OCI-LY3 (cell line): ENCODE results near the gene TPCN2.

Experiments
- H2AFZ ChIP-seq: fragments of 200-600, 300-600 bp; shearing (Covaris generic); 2 replicates; pipeline ENCODE4 v1.6.0; 2014; ENCODE audit warnings: antibody characterized with exemption, low read depth, low read length
- H3K27ac ChIP-seq: fragments of 200-600, 300-600 bp; sonication (generic); 2 replicates; pipeline ENCODE4 v1.5.1; 2014; ENCODE audit warnings: mild to moderate bottlenecking, low read length, moderate library complexity, mixed read lengths
- H3K27me3 ChIP-seq: fragments of 200-600, 300-600 bp; sonication (generic); 2 replicates; pipeline ENCODE4 v1.6.1; 2014; ENCODE audit warnings: low read depth, low read length, mixed read lengths
- H3K36me3 ChIP-seq: fragments of 200-600, 300-600 bp; sonication (generic); replicated peaks from 2 replicates; pipeline ENCODE3; 2014; ENCODE audit warnings: low read depth, low read length, mixed read lengths
- H3K4me1 ChIP-seq: fragments of 300-600, 200-600 bp; sonication (generic); 2 replicates; pipeline ENCODE4 v1.6.1; 2014; ENCODE audit warnings: low read length, mixed read lengths
- H3K4me2 ChIP-seq: fragments of 200-600, 300-600 bp; sonication (generic); 2 replicates; pipeline ENCODE4 v1.6.1; 2014; ENCODE audit warnings: low read length, mixed read lengths
- H3K4me3 ChIP-seq: fragments of 300-600, 200-600 bp; sonication (generic); 2 replicates; pipeline ENCODE4 v1.5.1; 2014; ENCODE audit warnings: antibody characterized with exemption, mild to moderate bottlenecking, low read length, moderate library complexity
- H3K79me2 ChIP-seq: fragments of 300-600, 200-600 bp; shearing (Covaris generic); 2 replicates; pipeline ENCODE4 v1.6.1; 2014; ENCODE audit warnings: mild to moderate bottlenecking, low read length, mixed read lengths
- H3K9ac ChIP-seq: fragments of 300-600, 200-600 bp; shearing (Covaris generic); 2 replicates; pipeline ENCODE4 v1.6.0; 2014; ENCODE audit warnings: mild to moderate bottlenecking, low read length, moderate library complexity
- H3K9me3 ChIP-seq: fragments of 200-600, 300-600 bp; shearing (Covaris generic); 2 replicates; pipeline ENCODE4 v1.6.1; 2014; ENCODE audit warnings: low read length, mixed read lengths; ENCODE audit not compliant: insufficient read depth
- H4K20me1 ChIP-seq: fragments of 200-600, 300-600 bp; sonication (generic); 2 replicates; pipeline ENCODE4 v1.6.1; 2016; ENCODE audit warnings: low read length, mixed read lengths; ENCODE audit not compliant: insufficient read depth
- EZH2phosphoT487 ChIP-seq: fragments of 200-600 bp; shearing (Covaris generic); IDR thresholded peaks from 2 replicates; pipeline ENCODE4 v1.6.1; 2018; ENCODE audit warnings: antibody characterized with exemption, mixed run types, low read depth
- TF ChIP-seq, protein P1 (sequence below): fragments of 200-600, 300-600 bp; sonication (generic); IDR thresholded peaks from 2 replicates; pipeline ENCODE4 v1.5.1; 2014; ENCODE audit warnings: antibody characterized with exemption, low read length, low read depth

Gene TPCN2

DNA sequence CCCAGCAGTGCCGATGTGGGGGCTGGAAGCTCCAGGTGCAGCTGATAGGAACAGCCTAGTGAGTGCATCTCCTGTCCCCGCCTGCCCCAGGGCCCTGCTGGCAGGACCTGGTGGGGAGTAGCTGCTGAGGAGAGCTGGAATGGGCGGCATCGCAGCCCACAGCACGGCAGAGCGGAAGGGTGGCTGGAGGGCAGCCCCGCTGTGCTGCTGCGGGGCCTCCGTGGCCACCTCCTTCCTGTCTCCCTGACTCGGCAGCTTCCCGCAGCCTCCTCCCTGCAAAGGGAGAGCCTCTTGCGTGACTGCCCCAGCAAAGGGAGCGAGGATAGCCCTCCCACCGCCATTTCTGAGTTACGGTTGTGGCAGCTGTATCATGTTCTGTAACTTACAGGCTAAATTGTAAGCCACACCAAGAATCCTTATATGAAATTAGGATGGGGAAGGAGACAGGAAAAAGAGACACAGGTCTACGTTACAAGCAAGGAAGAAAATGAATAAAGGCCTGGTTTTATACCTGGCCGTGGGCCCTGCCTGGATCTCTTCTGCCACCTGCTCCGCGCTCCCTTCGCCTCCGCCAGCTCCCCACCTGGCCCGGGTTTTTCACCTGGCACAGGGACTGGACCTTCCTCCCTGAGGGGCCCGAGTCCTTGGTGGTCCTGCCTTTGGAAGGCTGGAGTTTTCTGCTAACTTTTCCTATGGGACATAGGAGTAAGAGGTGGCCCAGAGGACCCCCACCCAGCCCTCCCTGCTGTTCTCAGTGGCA, 10.0 kb downstream of the TPCN2 start:
- peaks cover 25% of the 10 kb centered on the region for H3K4me1 ChIP-seq
- TF ChIP-seq, protein P1, sequence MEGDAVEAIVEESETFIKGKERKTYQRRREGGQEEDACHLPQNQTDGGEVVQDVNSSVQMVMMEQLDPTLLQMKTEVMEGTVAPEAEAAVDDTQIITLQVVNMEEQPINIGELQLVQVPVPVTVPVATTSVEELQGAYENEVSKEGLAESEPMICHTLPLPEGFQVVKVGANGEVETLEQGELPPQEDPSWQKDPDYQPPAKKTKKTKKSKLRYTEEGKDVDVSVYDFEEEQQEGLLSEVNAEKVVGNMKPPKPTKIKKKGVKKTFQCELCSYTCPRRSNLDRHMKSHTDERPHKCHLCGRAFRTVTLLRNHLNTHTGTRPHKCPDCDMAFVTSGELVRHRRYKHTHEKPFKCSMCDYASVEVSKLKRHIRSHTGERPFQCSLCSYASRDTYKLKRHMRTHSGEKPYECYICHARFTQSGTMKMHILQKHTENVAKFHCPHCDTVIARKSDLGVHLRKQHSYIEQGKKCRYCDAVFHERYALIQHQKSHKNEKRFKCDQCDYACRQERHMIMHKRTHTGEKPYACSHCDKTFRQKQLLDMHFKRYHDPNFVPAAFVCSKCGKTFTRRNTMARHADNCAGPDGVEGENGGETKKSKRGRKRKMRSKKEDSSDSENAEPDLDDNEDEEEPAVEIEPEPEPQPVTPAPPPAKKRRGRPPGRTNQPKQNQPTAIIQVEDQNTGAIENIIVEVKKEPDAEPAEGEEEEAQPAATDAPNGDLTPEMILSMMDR, result no peak
- TF ChIP-seq EZH2phosphoT487, result no peak
- no peak overlapping the region for H2AFZ ChIP-seq
- H3K9ac ChIP-seq, result no peak overlapping the region
- H3K27ac ChIP-seq, result no peak overlapping the region
- H3K4me3 ChIP-seq, result no peak overlapping the region
- H3K79me2 ChIP-seq, result peaks cover 20% of the 10 kb centered on the region
- H3K9me3 ChIP-seq, result no peaks in the 10 kb centered on the region
- peaks cover 36% of the 10 kb centered on the region; the same call in 1 of the 2 replicates for H4K20me1 ChIP-seq
- peaks cover 29% of the 10 kb centered on the region for H3K36me3 ChIP-seq
- H3K4me2 ChIP-seq, result no peak overlapping the region
- no peaks in the 10 kb centered on the region for H3K27me3 ChIP-seq

DNA sequence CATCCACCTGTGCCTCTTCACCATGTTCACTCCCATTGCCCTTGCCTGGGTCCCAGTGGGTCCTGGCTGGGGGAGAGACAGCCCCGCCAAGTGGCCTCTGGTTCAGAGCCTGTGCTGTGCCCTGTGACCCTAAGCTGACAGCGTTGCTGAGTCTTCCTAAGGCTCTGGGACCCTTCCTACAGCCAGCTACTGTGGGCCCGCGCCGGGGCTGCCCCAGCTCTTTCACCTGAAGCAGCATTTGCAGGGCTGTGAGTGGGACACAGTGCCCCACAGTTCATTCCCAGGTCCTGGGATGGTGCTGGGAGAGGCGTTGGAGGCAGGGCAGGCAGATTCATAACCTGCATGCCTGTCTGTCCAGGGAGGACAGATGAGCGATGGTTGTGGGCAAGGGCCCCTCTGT, 10.7 kb downstream of the TPCN2 start:
- TF ChIP-seq, protein P1, result no peak
- no peak for TF ChIP-seq EZH2phosphoT487
- no peak overlapping the region for H3K27ac ChIP-seq
- no peak overlapping the region for H3K4me3 ChIP-seq
- peaks cover 25% of the 10 kb centered on the region for H3K4me1 ChIP-seq
- peaks cover 16% of the 10 kb centered on the region for H3K79me2 ChIP-seq
- no peaks in the 10 kb centered on the region for H3K9me3 ChIP-seq
- H3K9ac ChIP-seq, result no peak overlapping the region
- H4K20me1 ChIP-seq, result peaks cover 35% of the 10 kb centered on the region; the same call in 1 of the 2 replicates
- H2AFZ ChIP-seq, result no peak overlapping the region
- H3K36me3 ChIP-seq, result peaks cover 24% of the 10 kb centered on the region
- H3K27me3 ChIP-seq, result no peaks in the 10 kb centered on the region
- no peak overlapping the region for H3K4me2 ChIP-seq

DNA sequence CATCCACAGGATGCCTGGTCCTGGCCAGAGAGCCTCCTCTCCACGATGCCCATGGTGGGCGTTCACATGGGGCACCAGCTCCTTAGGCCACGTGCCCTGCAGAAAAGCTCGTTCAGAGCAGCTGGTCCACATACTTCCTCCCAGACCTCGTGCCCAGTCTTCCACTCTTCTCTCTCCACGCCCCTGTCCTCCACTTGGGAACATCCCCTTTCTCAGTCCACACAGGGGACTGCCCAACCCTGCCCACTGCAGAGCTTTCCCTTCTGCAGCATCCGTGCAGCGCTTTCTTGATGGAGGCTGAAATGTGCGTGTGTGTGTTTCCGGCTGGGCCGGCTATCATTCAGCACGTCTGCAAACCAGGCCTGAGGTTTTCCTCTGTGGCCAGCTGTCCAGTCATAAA, 11.3 kb downstream of the TPCN2 start:
- Histone ChIP-seq H3K9me3 (no peaks in the 10 kb centered on the region), H4K20me1 (peaks cover 38% of the 10 kb centered on the region), H3K79me2 (peaks cover 11% of the 10 kb centered on the region), H3K36me3 (peaks cover 19% of the 10 kb centered on the region), H3K4me2 (no peak overlapping the region), H3K9ac (no peak overlapping the region), H3K4me3 (no peak overlapping the region), H3K4me1 (peaks cover 22% of the 10 kb centered on the region), H3K27me3 (no peaks in the 10 kb centered on the region), H2AFZ (no peak overlapping the region), H3K27ac (no peak overlapping the region)
- no peak for TF ChIP-seq EZH2phosphoT487
- TF ChIP-seq, protein P1, result no peak

DNA sequence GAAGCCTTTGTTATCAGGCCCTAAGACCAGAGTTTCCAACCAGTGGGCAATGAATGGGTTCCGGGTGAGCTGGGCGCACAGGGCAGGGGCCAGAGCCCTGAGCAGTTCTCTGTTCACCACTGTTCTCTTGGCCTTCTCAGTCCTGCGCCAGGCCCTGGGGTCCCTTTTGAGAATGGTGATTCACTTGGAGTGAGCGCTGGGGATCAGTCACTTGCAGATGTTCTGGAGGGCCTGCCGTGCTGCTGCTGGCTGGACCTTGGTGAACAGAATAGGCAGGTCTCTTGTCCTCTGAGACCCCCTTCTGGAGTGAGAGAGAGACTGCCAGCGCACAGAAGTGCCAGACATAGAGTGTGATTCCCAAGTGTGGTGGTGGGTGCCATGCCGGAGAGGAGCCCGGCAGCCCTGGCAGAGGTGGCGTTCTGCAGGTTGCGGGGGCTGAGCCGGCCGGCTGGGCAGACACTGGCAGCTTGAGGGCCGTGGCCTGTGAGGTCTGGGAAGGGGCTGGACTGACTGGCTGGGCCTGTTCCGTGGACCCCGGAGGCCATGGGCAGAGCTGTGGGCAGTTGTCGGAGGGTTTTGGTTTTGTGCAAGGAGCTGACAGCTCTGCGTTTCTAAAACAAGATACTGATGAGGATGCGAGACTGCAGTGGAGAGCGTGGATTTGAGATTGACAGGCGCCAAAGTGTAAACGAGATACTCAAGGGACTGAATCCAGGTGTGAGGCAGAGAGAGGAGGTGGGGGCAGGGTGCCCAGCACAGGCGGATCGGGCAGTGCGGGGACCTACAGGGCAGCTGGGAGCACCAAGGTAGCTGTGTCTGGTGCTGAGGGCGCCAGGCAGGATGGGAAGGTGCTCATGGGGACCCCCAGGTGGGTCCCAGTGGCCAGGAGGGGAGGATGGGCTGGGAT, 12.3 kb downstream of the TPCN2 start:
- H3K4me3 ChIP-seq, result no peak overlapping the region
- H3K27me3 ChIP-seq, result no peaks in the 10 kb centered on the region
- TF ChIP-seq EZH2phosphoT487, result no peak
- H3K4me1 ChIP-seq, result peaks cover 11% of the 10 kb centered on the region
- peaks cover 15% of the 10 kb centered on the region for H3K36me3 ChIP-seq
- no peaks in the 10 kb centered on the region for H3K9me3 ChIP-seq
- H3K79me2 ChIP-seq, result peaks cover 7% of the 10 kb centered on the region
- no peak overlapping the region for H3K9ac ChIP-seq
- no peak overlapping the region for H2AFZ ChIP-seq
- no peak overlapping the region for H3K4me2 ChIP-seq
- peaks cover 46% of the 10 kb centered on the region for H4K20me1 ChIP-seq
- no peak overlapping the region for H3K27ac ChIP-seq
